ENCODE results near the gene C1QC. TPM values are rescaled to one million over a fixed set of nuclear protein-coding genes. Genes with fewer than 3 reads are reported as not detected.
A peak's percentile ranks its signal among the peaks of the same experiment; 100 is the strongest.

C1QC gene
- total RNA-seq, 4 donors from 2014 or later, result 9.7 to 153 (median 74.8) TPM

- peaks cover 0 to 93% (median 0%) of the 10 kb centered on the region in 4 donors for H3K27me3 ChIP-seq
- no peaks in the 10 kb centered on the region for H3K36me3 ChIP-seq
- intact Hi-C loops (cut with DNase I), result no loop called here
- peak overlapping the region in 3 of 4 donors; percentile 10 to 42 (median 31) for H3K4me3 ChIP-seq
- H3K4me1 ChIP-seq, result peaks cover 3 to 9% (median 3%) of the 10 kb centered on the region in 3 donors
- TF ChIP-seq CTCF (IDR thresholded peaks at IDR 0.05), result no peak
- no peak for TF ChIP-seq POLR2A (IDR thresholded peaks at IDR 0.05)
- WGBS, 2 donors, result 30 to 40% methylated on average over 3 of the region's 3 CpGs
- peak overlapping the region in 1 of 4 donors; percentile 9 for H3K27ac ChIP-seq
- H3K9me3 ChIP-seq, result no peaks in the 10 kb centered on the region
- DNase-seq, result no peak
Observed at GRCh38 chr1:22637907-22638445, 5.5 kb upstream of the C1QC start.

- no peaks in the 10 kb centered on the region for H3K36me3 ChIP-seq
- peak overlapping the region in 2 of 4 donors; percentile 11 to 42 for H3K4me3 ChIP-seq
- WGBS, 2 donors, result 76% methylated on average over 19 of the region's 23 CpGs; no CpG with 5 or more reads in 1 of the 2 donors
- intact Hi-C loops (cut with DNase I), result no loop called here
- peaks cover 0 to 93% (median 0%) of the 10 kb centered on the region in 4 donors for H3K27me3 ChIP-seq
- no peaks in the 10 kb centered on the region for H3K9me3 ChIP-seq
- H3K27ac ChIP-seq, result no peak overlapping the region
- peaks cover 3 to 9% (median 3%) of the 10 kb centered on the region in 3 donors for H3K4me1 ChIP-seq
- DNase-seq, result no peak
- TF ChIP-seq CTCF (IDR thresholded peaks at IDR 0.05) (no peak), POLR2A (IDR thresholded peaks at IDR 0.05) (no peak)
Observed at GRCh38 chr1:22638476-22639234, 4.8 kb upstream of the C1QC start.

- WGBS, 2 donors, result 10 to 16% methylated on average over 3 to 5 of the region's 8 CpGs
- TF ChIP-seq POLR2A (IDR thresholded peaks at IDR 0.05) (no peak), CTCF (IDR thresholded peaks at IDR 0.05) (no peak)
- Histone ChIP-seq H3K27ac (no peak overlapping the region), H3K4me3 (peak overlapping the region in 2 of 4 donors; percentile 11 to 42), H3K27me3 (peaks cover 0 to 93% (median 0%) of the 10 kb centered on the region in 4 donors), H3K4me1 (peaks cover 3 to 9% (median 3%) of the 10 kb centered on the region in 3 donors), H3K9me3 (no peaks in the 10 kb centered on the region), H3K36me3 (no peaks in the 10 kb centered on the region)
- intact Hi-C loops (cut with DNase I), result no loop called here
- DNase-seq, result no peak
Observed at GRCh38 chr1:22639286-22639685, 4.1 kb upstream of the C1QC start.

- intact Hi-C loops (cut with DNase I), result loop anchor here (10.0 kb wide), 1 partner anchor 116 kb away; no protein-coding TSS in a partner anchor
- no peak overlapping the region for H3K4me3 ChIP-seq
- TF ChIP-seq POLR2A (IDR thresholded peaks at IDR 0.05) (no peak), CTCF (IDR thresholded peaks at IDR 0.05) (no peak)
- no peak overlapping the region for H3K27ac ChIP-seq
- H3K27me3 ChIP-seq, result peaks cover 0 to 77% (median 0%) of the 10 kb centered on the region in 4 donors
- 54 to 57% methylated on average over 6 to 7 of the region's 8 CpGs for WGBS, 2 donors
- no peaks in the 10 kb centered on the region for H3K36me3 ChIP-seq
- no peaks in the 10 kb centered on the region for H3K9me3 ChIP-seq
- no peak for DNase-seq
- H3K4me1 ChIP-seq, result peaks cover 3 to 9% (median 3%) of the 10 kb centered on the region in 3 donors
Observed at GRCh38 chr1:22641247-22641646, 2.2 kb upstream of the C1QC start.

Data from esophagus squamous epithelium (tissue), 5 donors.